Smooth muscle cell (in vitro differentiated cells): ENCODE data around the gene UNC13A. TPM values are rescaled to one million over a fixed set of nuclear protein-coding genes. Genes with fewer than 3 reads are reported as not detected.
"Not testable (repeated sequence)": the region's sequence is repeated elsewhere in the genome, so short reads cannot be mapped to it uniquely, and the experiment has no call there.

Experiments used
- DNase-seq: peaks from one replicate; lab custom pipeline; 2025; ENCODE audit not compliant: unreplicated experiment; lab: John Stamatoyannopoulos, UW
- H2AFZ ChIP-seq: fragments of 200-600 bp; sonication (generic); 2 replicates; pipeline ENCODE4 v1.6.0; 2016; ENCODE audit warnings: antibody characterized with exemption, low read depth, mild to moderate bottlenecking
- H3F3A ChIP-seq: fragments of 200-600 bp; sonication (generic); 2 replicates; pipeline ENCODE4 v1.6.0; 2017; ENCODE audit warnings: antibody characterized with exemption, low read depth
- H3K27ac ChIP-seq: fragments of 200-600 bp; sonication (generic); 2 replicates; pipeline ENCODE4 v1.5.1; 2016; ENCODE audit warnings: low read depth, mild to moderate bottlenecking
- H3K27me3 ChIP-seq: fragments of 200-600 bp; sonication (generic); 2 replicates; pipeline ENCODE4 v1.6.1; 2016; ENCODE audit warnings: low read depth, mild to moderate bottlenecking
- H3K36me3 ChIP-seq: fragments of 200-600 bp; sonication (generic); 2 replicates; pipeline ENCODE4 v1.5.1; 2016; ENCODE audit warnings: low read depth
- H3K4me1 ChIP-seq: fragments of 200-600 bp; sonication (generic); 2 replicates; pipeline ENCODE4 v1.5.1; 2016; ENCODE audit warnings: low read depth
- H3K4me2 ChIP-seq: fragments of 200-600 bp; sonication (generic); 2 replicates; pipeline ENCODE4 v1.6.0; 2016; ENCODE audit warnings: mild to moderate bottlenecking
- H3K4me3 ChIP-seq: fragments of 200-600 bp; sonication (generic); 2 replicates; pipeline ENCODE4 v1.5.1; 2016; ENCODE audit warnings: mild to moderate bottlenecking
- H3K79me2 ChIP-seq: fragments of 200-600 bp; sonication (generic); 2 replicates; pipeline ENCODE4 v1.6.0; 2016; ENCODE audit warnings: low read depth, mild to moderate bottlenecking
- H3K9ac ChIP-seq: fragments of 200-600 bp; sonication (generic); 2 replicates; pipeline ENCODE4 v1.6.0; 2016; ENCODE audit warnings: low read depth
- H3K9me3 ChIP-seq: fragments of 200-600 bp; sonication (generic); replicated peaks from 2 replicates; pipeline ENCODE4 v1.5.1; 2016; ENCODE audit warnings: low read depth
- H4K20me1 ChIP-seq: fragments of 200-600 bp; sonication (generic); 2 replicates; pipeline ENCODE4 v1.6.0; 2016; ENCODE audit warnings: low read depth
- WGBS: methylation state at CpG from one replicate; pipeline ENCODE4 v1.1.7; 2016; ENCODE audit warnings: low lambda C conversion rate; 5-methylcytosine and 5-hydroxymethylcytosine counted together
- polyA plus RNA-seq: library from polyadenylated mRNA; unstranded; fragments of >200 nt; fragmentation: Nextera tagmentation; extraction: Ambion mirVana; gene quantifications from 2 replicates; pipeline ENCODE4 v1.2.1, GENCODE V29; 2016
- total RNA-seq: library from RNA; depleted of rRNA; stranded (reverse); fragments of >200 nt; gene quantifications from 2 replicates; pipeline ENCODE4 v1.2.3, GENCODE V29; 2014
- TF ChIP-seq, protein P1 (sequence below): fragments of 200-600 bp; sonication (generic); IDR thresholded peaks from 2 replicates; pipeline ENCODE4 v1.5.1; 2017; ENCODE audit warnings: borderline replicate concordance, mild to moderate bottlenecking, antibody characterized with exemption; ENCODE audit not compliant: insufficient read depth, poor library complexity, severe bottlenecking

The UNC13A gene
- total and polyA plus RNA-seq, 2 experiments from 2014 or later, result 0.21 to 2.1 TPM

DNA sequence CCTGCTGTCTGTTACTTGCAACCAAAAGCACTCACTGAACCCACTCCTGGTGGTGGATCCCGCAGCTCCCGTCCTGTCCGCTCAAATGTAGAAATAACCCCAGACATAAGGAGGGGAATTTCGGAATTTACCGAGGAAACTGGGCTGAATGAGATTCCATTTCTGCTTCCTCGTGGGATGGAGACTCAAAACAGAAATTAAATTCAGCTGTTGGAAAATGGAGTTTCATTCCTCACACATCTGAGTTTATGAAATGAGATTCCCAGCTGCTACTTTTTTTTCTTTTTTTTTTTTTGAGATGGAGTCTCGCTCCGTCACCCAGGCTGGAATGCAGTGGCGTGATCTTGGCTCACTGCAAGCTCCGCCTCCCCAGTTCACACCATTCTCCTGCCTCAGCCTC lies 88.4 kb downstream of the UNC13A start:
- H2AFZ ChIP-seq, result no peak overlapping the region
- H3K4me3 ChIP-seq, result no peak overlapping the region
- H3K79me2 ChIP-seq, result no peaks in the 10 kb centered on the region
- 88% methylated on average over 10 of the region's 10 CpGs for WGBS
- no peak overlapping the region for H3K27ac ChIP-seq
- H3F3A ChIP-seq, result no peaks in the 10 kb centered on the region
- DNase-seq, result no peak
- H3K27me3 ChIP-seq, result peaks cover 3% of the 10 kb centered on the region
- no peaks in the 10 kb centered on the region for H3K4me1 ChIP-seq
- H3K9me3 ChIP-seq, result no peaks in the 10 kb centered on the region
- TF ChIP-seq, protein P1, sequence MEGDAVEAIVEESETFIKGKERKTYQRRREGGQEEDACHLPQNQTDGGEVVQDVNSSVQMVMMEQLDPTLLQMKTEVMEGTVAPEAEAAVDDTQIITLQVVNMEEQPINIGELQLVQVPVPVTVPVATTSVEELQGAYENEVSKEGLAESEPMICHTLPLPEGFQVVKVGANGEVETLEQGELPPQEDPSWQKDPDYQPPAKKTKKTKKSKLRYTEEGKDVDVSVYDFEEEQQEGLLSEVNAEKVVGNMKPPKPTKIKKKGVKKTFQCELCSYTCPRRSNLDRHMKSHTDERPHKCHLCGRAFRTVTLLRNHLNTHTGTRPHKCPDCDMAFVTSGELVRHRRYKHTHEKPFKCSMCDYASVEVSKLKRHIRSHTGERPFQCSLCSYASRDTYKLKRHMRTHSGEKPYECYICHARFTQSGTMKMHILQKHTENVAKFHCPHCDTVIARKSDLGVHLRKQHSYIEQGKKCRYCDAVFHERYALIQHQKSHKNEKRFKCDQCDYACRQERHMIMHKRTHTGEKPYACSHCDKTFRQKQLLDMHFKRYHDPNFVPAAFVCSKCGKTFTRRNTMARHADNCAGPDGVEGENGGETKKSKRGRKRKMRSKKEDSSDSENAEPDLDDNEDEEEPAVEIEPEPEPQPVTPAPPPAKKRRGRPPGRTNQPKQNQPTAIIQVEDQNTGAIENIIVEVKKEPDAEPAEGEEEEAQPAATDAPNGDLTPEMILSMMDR, result no peak
- H3K4me2 ChIP-seq, result no peak overlapping the region
- no peaks in the 10 kb centered on the region for H3K36me3 ChIP-seq
- no peaks in the 10 kb centered on the region for H4K20me1 ChIP-seq
- H3K9ac ChIP-seq, result no peak overlapping the region

DNA sequence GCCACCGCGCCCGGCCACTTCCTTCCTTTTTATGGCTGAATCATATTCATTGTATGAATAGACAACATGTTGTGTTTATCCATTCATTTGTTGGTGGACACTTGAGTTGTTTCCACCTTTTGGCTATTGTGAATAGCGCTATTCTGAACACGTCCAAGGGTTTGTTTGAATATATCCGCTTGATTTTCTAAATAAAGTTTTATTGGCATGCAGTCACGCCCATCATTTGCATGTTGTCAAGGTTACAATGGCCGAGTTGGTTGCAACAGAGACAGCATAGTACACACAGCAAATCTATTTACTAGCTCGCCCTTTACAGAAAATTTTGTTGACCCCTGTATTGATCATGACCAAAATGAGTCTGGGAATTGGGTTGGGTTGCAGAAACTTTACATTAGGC lies 89.2 kb downstream of the UNC13A start:
- Histone ChIP-seq H2AFZ (no peak overlapping the region), H3K27me3 (peaks cover 3% of the 10 kb centered on the region), H3K4me2 (no peak overlapping the region), H3K79me2 (no peaks in the 10 kb centered on the region), H3K9me3 (no peaks in the 10 kb centered on the region), H3K4me1 (no peaks in the 10 kb centered on the region), H3F3A (no peaks in the 10 kb centered on the region), H3K36me3 (no peaks in the 10 kb centered on the region), H3K9ac (no peak overlapping the region), H3K4me3 (no peak overlapping the region), H3K27ac (no peak overlapping the region), H4K20me1 (no peaks in the 10 kb centered on the region)
- TF ChIP-seq, protein P1, result no peak
- DNase-seq, result no peak
- 96% methylated on average over 9 of the region's 9 CpGs for WGBS

DNA sequence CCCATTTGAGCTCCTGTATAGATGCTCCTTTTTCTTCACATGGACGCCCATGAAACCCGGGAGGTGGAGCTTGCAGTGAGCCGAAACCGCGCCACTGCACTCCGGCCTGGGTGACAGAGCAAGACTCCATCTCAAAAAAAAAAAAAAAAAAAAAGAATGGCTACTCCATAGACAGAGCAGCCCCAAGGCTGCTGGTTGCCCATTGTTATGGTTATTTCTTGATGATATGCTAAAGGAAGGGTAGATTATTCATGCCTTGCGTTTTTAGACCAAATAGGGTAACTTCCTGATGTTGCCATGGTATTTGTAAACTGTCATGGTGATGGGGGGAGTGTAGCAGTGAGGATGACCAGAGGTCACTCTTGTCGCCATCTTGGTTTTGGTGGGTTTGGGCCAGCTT lies 90.1 kb downstream of the UNC13A start:
- not testable (repeated sequence) for H3K4me3 ChIP-seq, H3F3A ChIP-seq, H2AFZ ChIP-seq, DNase-seq, H3K4me1 ChIP-seq, H3K27ac ChIP-seq, H4K20me1 ChIP-seq, H3K36me3 ChIP-seq, H3K79me2 ChIP-seq, H3K9ac ChIP-seq, H3K4me2 ChIP-seq, H3K9me3 ChIP-seq, H3K27me3 ChIP-seq
- WGBS, result 69% methylated on average over 8 of the region's 8 CpGs

DNA sequence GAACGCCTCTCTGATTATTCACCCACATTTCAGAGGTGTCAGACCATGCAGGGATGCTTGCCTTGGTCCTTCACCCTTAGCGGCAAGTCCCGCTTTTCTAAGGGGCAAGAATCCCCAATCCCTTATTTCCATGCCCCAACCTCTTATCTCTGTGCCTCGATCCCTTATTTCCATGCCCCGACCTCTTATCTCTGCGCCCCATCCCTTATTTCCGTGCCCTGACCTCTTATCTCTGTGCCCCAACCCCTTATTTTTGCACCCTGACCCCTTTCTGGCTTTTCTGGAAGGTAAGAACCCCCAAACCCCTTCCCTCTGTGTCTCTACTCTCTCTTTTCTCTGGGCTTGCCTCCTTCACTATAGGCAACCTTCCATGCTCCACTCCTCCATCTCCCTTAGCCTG lies 93.9 kb downstream of the UNC13A start:
- H3K36me3 ChIP-seq, H3K4me1 ChIP-seq, H3K9ac ChIP-seq, H3K4me3 ChIP-seq, H3K9me3 ChIP-seq, H4K20me1 ChIP-seq, H2AFZ ChIP-seq, H3F3A ChIP-seq, H3K4me2 ChIP-seq, H3K27me3 ChIP-seq, H3K79me2 ChIP-seq, H3K27ac ChIP-seq, DNase-seq: not testable (repeated sequence)
- WGBS, result 95% methylated on average over 7 of the region's 7 CpGs

DNA sequence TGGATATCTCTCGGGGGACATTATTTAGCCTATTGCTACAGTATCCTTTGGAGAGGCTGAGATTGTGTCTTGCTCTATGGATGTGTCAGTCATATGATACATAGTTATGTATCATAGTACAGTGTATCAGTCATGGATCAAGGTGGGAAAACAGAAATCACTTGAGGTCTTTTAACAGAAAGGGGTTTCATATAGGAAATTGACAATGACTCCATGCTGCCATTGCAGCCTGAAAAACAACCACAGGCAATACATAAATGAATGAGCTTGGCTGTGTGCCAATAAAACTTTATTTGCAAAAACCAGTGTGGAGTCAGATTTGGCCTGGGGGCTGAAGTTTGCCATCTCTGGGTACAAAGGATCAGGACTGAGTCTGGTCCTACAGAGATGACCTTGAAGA lies 97.3 kb downstream of the UNC13A start:
- H3K36me3 ChIP-seq, result no peaks in the 10 kb centered on the region
- H4K20me1 ChIP-seq, result no peaks in the 10 kb centered on the region
- H3K4me1 ChIP-seq, result no peaks in the 10 kb centered on the region
- H2AFZ ChIP-seq, result no peak overlapping the region
- 100% methylated on average over 1 of the region's 1 CpG for WGBS
- H3K79me2 ChIP-seq, result no peaks in the 10 kb centered on the region
- H3K27me3 ChIP-seq, result no peaks in the 10 kb centered on the region
- no peaks in the 10 kb centered on the region for H3K9me3 ChIP-seq
- DNase-seq, result no peak
- TF ChIP-seq, protein P1, result no peak
- H3F3A ChIP-seq, result no peaks in the 10 kb centered on the region
- no peak overlapping the region for H3K9ac ChIP-seq
- H3K4me3 ChIP-seq, result no peak overlapping the region
- H3K4me2 ChIP-seq, result no peak overlapping the region
- H3K27ac ChIP-seq, result no peak overlapping the region

DNA sequence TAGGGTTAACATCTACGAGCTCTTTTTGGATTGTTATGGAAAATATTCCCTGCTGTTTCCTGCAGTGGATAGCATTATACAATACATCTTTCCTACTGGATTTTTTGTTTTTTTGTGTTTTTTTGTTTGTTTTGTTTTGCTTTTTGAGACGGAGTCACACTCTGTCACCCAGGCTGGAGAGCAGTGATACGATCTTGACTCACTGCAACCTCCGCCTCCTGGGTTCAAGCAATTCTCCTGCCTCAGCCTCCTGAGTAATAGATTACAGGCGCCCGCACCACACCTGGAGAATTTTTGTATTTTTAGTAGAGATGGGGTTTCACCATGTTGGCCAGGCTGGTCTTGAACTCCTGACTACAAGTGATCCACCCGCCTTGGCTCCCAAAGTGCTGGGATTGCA lies 102.8 kb downstream of the UNC13A start:
- 66% methylated on average over 7 of the region's 7 CpGs for WGBS

More for the DNA sequence above, 102.8 kb downstream of the UNC13A start:
- not testable (repeated sequence) for H3K9ac ChIP-seq, H3K27me3 ChIP-seq, H3K4me2 ChIP-seq, H3K27ac ChIP-seq, H2AFZ ChIP-seq, H3K4me3 ChIP-seq, H3F3A ChIP-seq, DNase-seq, H4K20me1 ChIP-seq, H3K9me3 ChIP-seq, H3K36me3 ChIP-seq, H3K4me1 ChIP-seq, H3K79me2 ChIP-seq
